DMS53 (cell line): ENCODE data around the gene IL1B.

ENCODE experiments used
- DNase-seq: peaks from one replicate; lab custom pipeline; 2025; lab: John Stamatoyannopoulos, UW

The IL1B gene

GRCh38 chr2:112803691-112804521 is 32.7 kb downstream of the IL1B start:
- peak; percentile 83 for DNase-seq

- no peak for DNase-seq
These were observed 35.5 kb downstream of the IL1B start for GRCh38 chr2:112800881-112801583.

GRCh38 chr2:112798979-112799975 is 37.3 kb downstream of the IL1B start:
- no peak for DNase-seq

GRCh38 chr2:112796486-112796885 is 40.1 kb downstream of the IL1B start:
- DNase-seq, result no peak

- DNase-seq, result peak; percentile 88
These were observed 40.8 kb downstream of the IL1B start for GRCh38 chr2:112795774-112796173.

- DNase-seq, result no peak
These were observed 41.7 kb downstream of the IL1B start for GRCh38 chr2:112794841-112795240.

- peak; percentile 66 for DNase-seq
These were observed 42.3 kb downstream of the IL1B start for GRCh38 chr2:112794131-112794733.

- DNase-seq, result no peak
These were observed 43.1 kb downstream of the IL1B start for GRCh38 chr2:112793449-112793978.

- no peak for DNase-seq
These were observed 44.2 kb downstream of the IL1B start for GRCh38 chr2:112792419-112792818.

GRCh38 chr2:112791693-112792230 is 44.8 kb downstream of the IL1B start:
- no peak for DNase-seq

- no peak for DNase-seq
These were observed 45.6 kb downstream of the IL1B start for GRCh38 chr2:112791019-112791418.

- peak; percentile 13 for DNase-seq
These were observed 46.3 kb downstream of the IL1B start for GRCh38 chr2:112790305-112790704.

GRCh38 chr2:112789186-112789585 is 47.4 kb downstream of the IL1B start:
- DNase-seq, result no peak

GRCh38 chr2:112788653-112789052 is 47.9 kb downstream of the IL1B start:
- DNase-seq, result no peak

- no peak for DNase-seq
These were observed 48.7 kb downstream of the IL1B start for GRCh38 chr2:112787729-112788393.

- DNase-seq, result no peak
These were observed 49.3 kb downstream of the IL1B start for GRCh38 chr2:112787294-112787693.

GRCh38 chr2:112784199-112785189 is 52.1 kb downstream of the IL1B start, which contains the start of gene IL1A:
TSS of gene IL1A (minus strand) at chr2:112784493. CDS start at chr2:112783770, 723 bp downstream.
- DNase-seq, result no peak

- no peak for DNase-seq
These were observed 53.3 kb downstream of the IL1B start for GRCh38 chr2:112783187-112783714.

- DNase-seq, result no peak
These were observed 54.3 kb downstream of the IL1B start for GRCh38 chr2:112782234-112782799.
